ENCODE results near the gene APCDD1L.

The APCDD1L gene

DNA sequence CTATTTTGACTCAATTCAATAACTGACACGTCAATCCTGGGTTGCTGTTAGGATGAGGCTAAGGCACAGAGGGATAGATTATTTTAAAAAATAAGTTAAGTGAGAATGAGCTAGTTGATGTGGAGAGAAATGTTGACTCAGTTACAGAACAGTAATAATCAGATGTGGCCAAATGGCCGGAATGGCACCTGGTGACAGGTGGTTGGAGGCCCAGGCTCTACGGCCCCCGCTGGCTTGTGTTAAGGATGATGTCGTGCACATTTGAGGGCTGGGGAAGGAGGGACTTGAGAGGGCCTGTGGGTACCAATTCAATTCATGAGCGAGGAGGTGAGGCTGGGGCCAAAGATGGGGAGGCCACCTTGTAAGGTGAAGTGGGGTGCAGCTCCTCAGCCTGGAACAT, 31.7 kb downstream of the APCDD1L start:
- DNase-seq, result no peak

DNA sequence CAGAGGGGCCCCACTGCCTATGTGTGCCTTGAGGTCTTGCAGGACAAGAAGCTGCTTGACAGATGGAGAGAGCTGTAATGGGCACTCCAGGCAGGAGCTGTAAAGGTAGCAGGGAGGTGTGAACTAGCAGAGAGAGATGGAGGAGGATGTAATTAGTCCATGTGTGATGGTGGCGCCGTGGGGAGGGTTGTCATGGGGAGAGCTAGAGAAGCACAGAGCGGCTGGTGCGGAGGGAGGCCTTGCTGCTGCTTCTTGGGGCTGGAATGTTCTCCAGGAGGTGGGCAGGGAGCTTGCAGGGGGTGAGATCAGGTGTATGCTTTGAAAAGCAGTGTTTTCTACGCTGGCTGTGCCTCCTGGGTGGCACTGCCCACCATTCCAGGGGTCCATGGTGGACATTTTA, 32.1 kb downstream of the APCDD1L start:
- DNase-seq, result no peak

DNA sequence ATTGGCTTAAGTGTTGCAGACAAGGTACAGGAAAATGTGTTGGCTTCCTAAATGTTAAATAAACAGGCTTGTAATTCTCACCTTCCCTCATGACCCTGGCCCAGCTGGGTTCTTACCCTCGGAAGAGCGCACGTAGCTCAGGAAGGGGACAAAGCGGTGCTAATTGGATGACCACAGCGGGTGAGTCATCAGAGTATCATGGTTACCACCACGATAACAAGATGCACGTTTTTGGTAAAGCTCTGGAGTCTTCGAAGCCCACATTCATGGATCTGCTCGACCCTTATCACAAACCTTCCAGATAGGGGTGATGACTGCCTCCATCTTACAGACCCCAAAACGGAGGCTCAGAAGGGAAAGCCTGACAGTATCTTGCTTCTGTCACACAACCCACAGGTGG, 32.8 kb downstream of the APCDD1L start:
- no peak for DNase-seq

DNA sequence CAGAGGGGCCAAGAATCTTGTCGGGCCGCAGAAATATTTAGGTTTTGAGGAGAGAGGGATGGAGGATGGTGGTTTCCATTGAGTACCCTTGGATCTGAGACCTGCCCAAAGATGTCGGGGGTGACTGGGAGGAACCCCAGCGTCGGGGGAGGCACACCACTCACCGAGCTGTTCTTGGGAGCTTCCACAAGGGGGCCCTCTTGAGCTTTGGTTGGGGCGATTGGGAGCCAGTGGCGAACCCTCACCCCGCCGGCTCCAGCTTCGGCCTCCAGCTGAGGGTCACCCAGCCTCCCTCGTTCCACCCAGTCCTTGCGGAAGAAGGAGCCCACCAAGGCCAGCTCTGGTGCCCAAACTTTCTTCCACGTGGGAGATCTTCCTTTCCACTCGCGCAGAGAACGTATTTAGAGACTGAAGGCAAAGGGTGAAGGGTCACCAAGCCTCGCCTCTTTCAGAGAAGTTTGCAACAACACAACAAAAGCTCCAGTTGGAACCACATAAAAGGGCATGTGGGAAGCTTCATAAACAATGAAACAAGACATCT, 33.6 kb downstream of the APCDD1L start:
- peak; percentile 28 for DNase-seq

DNA sequence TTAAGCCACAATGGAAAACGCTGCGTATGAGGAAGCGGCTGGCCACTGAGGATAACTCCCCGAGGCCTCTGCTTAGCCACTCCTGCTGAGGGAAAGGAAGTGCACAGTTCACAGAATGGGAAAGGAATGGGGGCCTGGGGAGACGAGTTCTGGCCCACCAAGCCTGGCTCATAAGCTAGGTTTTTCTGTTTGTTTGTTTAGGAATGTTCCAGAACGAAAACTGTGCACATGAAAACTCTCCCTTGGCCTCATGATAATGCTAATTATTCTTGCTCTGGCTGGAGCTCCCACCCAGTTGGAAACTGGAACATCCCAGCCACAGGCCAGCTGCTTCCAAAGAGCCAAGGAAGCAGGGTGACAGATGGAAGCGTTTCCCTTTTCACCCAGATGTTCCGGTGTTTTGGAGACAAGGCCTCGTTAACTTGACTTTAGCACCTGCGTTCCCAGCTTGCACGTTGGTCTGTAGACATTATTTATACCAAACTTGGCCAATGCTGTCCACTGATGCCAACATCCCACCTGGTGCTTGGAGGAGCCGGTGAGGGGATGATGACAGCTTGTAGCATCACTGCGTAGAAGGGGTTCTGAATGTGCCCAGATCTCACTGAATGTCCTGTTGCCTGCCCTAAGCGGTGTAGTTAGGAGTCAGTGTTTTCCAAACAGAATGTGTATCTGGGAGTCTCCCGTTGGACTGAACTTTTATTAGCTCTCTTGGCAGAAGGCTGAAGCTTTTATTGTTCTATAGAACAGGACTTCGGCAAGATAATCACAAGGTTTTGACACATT, 34.5 kb downstream of the APCDD1L start:
- DNase-seq, result no peak

DNA sequence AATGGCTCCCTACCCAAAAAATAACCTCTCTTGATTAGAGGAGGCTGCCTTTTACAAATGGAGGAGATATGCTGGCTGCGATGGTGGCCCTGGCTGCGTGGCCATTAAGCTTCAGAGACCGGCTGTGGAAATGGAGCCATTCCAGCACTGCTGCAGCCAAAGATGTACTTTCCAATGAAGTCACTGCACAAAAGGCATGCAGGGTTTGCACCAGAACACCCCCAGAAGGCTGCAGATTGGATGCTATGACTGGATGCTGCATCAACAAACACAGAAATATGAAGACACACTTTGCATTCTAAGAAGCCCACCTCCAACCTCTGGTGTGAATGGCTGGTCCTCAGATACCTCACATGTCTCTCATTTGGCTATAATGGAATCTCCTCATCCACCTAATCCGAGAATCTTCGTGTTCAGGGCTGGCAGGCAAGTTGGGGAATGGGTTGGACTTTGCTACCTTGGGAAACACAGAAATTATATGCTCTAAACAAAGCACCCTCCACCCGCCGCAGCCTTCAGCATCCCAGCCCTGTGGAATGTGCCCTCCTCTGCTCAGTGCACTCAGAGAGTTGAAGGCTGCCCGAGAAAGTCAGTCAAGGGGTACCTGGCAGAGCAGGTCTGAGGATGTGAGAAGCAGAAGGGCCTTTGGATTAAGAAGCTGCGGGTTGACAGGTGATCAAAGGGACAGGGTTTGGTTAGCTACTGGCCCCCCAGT, 35.3 kb downstream of the APCDD1L start:
- no peak for DNase-seq

DNA sequence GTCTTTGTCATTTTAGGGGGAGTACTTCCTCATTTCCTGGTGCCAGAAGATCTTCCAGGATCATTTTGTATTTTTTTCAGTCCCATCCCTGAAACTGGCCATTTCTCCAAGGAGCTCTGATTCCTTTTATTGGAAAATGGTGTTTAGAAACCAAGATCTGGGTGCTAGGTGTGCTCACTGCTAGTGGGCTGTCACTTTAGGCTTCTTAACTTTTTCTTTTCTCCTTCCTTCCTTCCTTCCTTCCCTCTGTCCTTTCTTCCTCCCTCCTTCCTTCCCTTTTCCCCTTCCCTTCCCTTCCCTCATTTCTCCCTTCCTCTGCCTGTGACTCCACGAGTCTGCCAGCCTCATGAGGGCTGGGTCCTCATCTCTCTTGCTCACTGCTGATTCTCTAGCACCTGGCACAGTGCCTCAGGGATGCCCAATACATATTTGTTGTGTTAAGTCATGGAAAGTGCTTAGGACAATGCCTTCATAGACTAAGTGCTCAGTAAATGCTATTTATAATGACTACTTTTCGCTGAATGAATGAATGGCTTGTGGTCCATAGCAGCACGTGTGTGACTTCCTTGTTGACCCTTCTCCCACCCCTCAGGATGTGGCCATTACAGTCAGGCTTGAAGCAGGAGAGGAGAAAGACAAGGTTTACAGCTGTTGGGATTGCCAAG, 36.9 kb downstream of the APCDD1L start:
- no peak for DNase-seq

DNA sequence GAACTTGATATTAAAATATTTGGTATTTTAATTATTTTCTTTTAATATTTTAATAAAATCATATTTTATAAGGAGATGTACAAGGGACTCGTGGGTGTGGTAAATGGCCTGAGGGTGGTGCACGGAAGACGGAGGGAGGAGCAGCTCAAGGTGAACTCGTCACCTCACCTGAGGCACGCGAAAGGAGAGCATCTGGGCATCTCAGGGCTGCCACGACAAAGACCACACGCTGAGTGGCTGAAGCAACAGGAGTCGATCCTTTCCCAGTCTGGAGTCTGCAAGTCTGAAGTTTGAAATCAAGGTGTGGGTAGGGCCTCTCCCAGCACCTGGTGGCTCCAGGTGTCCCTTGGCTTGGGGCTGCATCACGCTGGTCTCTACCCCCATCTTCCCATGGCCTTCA, 39.7 kb downstream of the APCDD1L start:
- no peak for DNase-seq

DNA sequence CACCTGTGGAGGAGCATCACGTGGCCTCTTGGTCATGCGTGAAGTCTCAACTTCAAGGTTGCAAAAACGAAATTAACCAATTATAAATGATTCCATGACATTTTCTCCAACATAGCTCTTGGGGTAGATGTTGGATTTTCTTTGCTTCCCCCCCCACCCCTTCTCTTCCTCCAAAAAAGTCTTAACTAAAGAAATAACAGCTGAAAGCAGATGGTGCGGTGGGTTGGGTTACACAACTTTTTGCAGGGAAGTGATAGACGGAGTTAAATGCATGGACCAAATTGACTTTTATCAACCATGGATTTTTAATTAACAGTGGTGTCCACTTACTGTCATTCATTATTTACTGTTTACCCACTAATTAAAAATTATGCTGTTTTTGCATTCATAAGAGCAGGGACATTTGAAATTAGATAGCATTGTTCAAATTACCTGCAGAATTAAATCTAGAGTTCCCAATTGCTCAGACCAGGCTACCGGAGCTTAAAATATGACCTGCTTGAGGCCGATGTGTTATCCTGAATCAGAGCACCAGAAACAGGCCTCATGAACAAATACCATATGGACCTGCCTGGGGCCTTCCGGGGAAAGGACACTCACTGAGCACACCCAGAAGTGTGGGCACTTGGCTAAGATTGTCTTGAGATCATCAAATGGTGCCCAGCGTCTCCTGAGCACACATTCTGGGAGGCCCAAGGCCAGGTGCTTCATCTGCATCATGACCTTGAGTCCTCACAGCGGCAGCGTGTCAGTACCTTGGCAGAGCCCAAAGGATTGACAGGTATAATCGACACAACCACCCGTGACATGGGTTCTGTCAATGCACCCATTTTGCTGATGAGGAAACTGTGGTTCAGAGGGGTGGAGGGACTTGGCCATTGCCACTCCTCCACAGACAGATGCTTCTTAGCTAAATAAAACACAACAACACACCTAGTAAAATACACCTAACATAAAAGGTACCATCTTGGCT, 41.5 kb downstream of the APCDD1L start:
- DNase-seq, result no peak

DNA sequence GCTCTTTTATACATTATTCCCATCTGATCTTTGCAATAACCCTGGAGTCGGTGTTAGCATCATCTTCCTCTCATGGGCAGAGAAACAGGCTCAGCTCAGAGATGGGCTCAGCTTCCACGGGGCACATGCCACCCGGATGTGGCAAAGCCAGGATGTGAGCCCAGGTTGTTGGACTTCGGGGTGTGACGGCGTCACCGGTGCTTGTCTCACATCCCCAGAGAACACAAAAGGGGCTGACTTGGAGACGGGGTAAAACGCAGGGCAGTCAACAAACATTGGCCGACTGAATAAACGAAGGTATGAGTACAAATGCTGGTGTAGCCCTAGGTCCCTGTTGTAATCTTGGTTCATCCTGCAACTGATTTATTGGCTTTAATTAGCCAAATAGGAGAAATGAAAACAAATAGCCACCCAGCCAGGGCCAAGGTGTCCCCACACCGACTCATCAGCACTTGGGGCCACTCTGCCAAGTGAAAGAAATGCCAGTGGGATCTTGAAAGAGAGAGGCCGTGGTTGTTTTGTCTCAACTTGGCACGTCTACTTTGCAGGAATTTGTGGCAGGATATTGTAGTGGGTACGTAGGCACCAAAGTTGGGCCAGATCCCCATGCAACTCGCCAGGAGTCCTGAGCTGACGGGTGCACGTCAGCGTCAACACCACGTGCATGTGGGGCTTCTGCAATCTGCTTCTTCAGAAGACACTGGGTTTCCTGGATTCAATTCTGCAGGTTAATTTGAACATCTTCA, 42.8 kb downstream of the APCDD1L start:
- DNase-seq, result no peak

DNA sequence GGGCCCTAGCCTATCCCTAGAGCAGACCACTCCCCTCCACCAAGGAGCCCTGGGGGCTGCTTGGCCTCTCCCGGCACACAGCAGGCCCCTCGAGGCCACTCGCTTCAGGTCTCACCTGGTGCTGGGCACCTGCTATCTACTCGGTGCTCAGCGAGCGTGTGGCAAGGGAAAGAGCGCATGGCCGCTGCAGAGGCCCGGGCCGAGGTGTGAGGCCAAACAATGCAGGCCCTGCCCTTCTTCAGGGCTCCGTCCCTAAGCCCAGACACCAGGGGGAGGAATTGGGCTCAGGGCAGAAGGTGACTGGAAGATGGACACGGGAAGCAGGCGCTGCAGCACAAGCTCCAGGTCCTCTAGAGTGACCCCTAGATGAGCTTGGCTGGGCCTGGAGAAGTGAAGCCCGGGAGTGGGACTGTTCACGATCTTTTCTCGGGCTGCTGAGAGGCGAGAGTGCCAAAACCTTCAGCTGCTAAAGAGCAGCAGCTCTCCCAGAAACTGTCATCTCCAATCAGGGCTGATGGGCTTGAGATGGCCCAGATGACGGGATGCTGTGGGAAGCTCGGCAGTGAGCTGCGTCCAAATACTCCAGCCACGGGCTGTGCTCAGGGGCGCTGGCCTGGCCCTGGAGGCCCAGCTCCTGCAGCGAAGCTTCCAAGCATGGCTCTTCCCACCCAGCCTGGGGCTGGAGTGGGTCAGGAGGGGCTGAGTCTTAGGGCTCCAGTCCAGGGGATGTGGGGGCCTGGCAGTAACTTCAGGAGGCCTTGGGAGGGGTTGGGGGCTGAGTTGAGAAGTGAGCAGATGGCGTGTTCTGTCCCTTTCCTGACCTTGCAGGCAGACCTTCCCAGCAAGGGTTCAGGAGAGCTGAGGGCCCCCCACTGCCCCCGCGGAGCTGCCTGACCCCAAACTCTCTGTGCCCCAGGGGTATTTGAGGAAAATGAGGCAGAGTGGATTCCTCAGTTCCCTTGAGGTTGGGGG, 43.7 kb downstream of the APCDD1L start:
- no peak for DNase-seq

DNA sequence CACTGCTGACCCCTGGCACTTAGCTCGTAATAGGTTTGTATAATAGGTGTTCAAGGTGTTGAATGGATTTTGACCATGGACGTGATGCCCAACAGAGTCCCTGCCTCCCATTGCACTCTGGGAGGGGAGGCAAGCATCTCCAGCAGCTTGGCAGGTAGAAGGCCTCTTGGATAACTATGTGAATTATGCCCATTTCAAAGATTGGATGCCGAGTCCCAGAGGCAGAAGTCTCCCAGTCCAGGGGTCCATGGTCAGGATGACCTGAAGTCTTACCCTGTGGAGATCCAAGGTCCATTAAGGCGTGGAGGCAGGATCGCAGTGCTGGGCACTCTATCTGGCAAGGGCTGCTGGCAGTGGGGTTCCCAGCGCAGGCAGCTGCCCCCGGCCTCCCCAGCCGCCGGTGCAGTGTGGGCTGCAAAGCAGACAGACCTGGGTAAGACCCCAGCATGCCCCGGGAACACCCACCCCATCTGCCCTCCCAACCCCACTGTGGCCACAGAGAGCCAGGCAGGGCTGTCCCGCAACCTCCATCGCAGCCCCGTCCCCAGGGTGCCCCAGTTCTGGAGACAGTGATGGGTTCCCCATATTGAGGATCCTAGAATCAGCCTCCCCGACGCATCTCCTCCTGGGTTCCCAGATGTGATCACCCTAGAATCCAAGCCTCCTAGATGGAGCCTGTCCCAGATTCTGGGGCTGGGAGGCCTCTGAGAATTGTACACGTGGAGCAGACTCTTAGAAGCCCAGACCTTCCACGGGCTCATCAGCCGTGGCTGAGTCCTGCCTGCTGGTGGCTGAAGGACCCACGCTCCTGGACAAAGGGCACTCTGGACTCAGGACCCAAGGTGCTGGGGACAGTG, 44.6 kb downstream of the APCDD1L start:
- no peak for DNase-seq

DNA sequence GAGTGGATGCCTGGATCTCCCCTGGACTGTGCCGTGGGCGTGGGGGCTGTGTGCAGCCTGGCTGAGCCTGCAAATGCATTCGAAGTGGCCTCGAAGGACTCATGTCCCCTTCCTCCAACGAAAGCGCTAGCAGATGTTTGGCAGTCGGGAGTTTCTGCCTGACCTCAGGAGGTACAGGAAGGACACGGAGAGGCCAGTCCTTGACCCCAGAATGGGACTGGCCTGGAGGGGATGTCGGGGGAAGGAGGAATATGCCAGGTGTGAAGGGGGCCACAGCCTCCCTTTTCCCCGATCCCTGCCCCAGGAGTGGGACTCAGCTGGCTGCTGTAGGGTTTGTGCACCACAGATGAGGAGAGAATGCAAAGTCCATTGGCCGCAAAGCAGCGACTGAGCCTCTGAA, 45.6 kb downstream of the APCDD1L start:
- no peak for DNase-seq

DNA sequence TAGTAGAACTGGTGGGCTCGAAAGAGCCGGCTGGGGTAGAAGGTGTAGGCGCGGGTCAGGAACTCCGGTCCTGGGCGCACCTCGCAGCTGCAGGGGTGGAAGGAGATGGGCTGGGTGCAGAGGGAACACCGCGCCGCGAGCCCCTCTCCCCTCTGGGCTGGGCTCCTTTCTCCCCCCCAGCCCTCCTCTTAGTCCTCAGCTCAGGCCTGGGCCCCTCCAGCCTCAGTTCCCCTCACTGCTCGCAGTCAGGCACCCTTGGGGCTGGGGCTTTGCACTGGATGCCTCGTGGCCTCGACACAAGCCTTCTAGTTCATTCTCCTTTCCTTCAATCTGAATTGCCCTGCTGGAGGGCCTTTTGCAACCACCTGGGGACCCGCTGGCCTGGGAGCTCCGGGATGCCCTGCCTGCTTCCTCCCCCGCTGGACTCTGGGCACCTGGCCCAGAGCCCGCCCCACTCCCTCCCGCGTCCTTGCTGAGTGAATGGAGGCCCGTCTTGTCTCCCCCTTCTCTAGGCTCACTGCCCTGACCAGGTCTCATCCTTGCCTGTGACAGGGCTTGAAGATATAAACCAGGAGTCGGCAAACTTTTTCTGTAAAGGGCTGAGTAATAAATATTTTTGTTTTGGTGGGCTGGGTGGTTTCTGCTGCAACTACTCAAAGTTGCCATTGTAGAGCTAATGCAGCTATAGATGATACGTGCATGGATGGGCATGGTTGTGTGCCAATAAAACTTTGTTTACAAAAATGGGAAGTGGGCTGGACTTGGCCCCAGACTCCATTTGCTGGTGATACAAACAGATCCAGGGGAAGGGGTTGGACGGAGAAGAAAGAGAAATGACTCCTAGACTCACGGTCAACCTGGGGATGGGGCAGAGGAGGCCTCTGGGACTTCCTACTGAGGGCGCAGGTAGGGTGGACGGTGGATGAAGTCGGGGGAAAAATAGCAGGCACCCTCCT, 47.3 kb downstream of the APCDD1L start:
- no peak for DNase-seq

DNA sequence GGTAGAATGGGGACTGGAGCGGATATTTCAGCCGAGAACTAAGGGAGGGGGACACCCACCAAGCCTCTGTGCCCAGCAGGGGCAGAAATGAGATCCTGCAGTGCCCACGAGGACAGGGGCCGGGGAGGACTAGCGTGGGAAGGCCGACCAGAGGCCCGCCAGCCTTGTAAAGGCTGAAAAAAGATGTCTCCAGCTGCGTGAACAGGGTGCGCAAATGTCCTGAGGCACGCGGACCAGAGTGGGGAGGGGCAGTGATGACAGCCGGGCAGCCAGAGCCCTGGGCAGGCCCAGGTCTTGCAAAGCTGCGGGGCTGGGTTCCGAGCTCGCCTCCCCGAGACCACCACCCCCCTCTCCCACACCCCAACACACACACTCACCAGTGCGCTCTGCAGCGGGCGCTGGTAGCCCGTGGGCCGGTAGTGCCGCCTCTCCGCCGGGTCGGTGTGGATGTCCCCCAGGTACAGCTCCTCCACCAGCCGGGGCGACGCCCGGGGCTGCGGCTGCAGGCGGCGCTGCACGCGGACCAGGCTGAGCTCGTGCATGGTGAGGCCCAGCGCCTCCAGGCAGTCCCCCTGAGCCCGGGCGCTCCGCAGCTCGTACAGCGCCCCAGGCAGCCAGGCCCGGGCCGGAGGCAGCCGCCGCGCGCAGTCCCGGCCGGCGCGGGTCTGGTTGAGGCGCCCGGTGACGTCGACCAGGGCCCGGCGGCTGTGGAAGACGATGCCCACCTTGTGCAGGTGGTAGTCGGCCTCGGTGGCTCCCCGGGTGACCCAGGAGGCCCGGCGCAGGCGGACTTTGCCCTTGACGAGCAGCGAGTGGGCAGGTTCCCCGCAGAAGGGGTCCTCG, 48.2 kb downstream of the APCDD1L start:
- DNase-seq, result no peak

DNA sequence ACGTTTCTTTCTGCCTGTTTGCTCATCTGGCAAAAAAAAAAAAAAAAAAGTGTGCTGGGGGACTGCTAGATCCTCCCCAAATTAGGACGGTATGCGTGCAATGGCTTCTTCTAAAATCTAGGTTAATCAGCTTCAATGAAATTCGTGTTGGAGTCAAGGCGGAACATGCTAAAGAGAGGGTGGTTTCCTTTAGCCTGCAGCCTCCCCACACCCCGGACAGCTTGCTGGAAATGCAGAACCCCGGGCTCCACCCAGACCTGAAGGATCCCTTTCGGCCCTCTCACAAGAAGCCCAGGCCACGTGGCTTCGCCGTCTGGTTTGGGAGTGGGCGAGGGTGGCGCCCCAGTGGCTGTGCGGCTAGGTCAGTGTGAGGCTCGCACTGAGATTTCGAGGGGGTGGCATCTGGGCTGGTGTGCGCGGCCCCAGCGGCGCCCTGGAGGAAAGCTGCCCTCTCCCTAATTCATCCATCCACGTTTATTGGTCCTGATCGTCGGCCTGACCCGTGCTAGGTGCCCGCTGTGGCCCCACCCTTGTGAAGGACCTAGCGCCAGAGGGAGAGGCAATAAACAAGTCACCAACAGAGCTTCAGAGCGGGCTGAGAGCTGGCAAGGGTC, 49.0 kb downstream of the APCDD1L start:
- no peak for DNase-seq

DNA sequence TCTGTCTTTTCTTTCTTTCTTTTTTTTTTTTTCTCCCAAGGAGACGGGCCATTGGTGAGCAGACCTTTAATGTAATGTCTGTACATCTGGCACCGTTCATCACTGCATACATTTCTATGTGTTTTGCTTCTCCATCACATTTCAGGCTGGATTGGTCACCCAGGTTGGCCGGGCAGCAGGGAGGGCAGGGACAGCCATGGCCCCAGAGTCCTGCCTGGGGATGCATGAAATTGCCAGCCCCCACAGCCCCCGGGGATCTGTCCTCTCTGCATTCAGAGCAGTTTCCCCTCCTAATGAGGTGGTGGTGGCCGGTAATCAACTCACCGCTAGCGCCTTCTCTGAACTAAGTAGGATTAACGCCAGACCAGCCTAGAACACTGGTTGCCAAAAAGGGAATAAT, 50.4 kb downstream of the APCDD1L start:
- no peak for DNase-seq
